Measurements from ENCODE around the gene NFIC. TPM values are rescaled to one million over a fixed set of nuclear protein-coding genes. Genes with fewer than 3 reads are reported as not detected.

Gene NFIC
- total and polyA plus RNA-seq, 4 donors, result 12.8 to 100 (median 75.1) TPM

DNA sequence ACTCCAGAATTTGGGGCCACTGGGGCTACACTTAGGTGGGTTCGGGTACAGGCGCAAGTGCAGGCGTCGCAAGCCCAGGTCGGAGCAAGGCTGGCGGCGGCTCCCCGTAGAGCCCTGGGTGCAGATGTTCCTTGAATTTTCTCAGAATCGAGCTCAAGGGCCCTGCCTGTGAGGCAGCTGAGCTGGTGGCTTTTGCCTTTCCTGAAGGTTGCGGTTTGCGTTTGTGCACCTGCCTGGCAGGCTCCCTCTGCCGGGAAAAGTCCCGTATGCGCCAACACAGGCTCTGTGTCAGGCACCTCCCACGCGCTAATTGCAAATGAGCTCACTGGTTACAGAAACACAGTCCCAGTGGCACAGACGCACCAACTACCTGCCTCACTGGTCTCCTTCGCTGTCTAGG, 128.2 kb downstream of the NFIC start:
- no peaks in the 10 kb centered on the region for H3K27me3 ChIP-seq (ENCODE audit: control insufficient read depth in 4 of 4, insufficient read depth in 4 of 4, low read length in 3 of 4)
- TF ChIP-seq GABPA (IDR thresholded peaks at IDR 0.05 in 1 of 2, conservative IDR thresholded peaks at IDR 0.05 in 1 of 2), result no peak
- no peak for TF ChIP-seq HNF4G (IDR thresholded peaks at IDR 0.05)
- H3K4me1 ChIP-seq (ENCODE audit: control insufficient read depth in 4 of 4, insufficient read depth in 4 of 4, low read length in 3 of 4), result peaks cover 4 to 5% (median 5%) of the 10 kb centered on the region in 4 donors
- no peaks in the 10 kb centered on the region for H3K9me3 ChIP-seq (ENCODE audit: control insufficient read depth in 4 of 4, low read length in 3 of 4)
- DNase-seq (ENCODE audit: low spot score), result no peak
- peaks cover 0 to 32% (median 12%) of the 10 kb centered on the region in 4 donors for H3K36me3 ChIP-seq (ENCODE audit: control insufficient read depth in 4 of 4, insufficient read depth in 3 of 4, low read depth in 1 of 4, low read length in 3 of 4)
- no peak overlapping the region for H3K9ac ChIP-seq (ENCODE audit: low read depth in 1 of 2, low read length in 2 of 2)
- WGBS, result 96% methylated on average over 18 of the region's 18 CpGs
- H3K4me3 ChIP-seq (ENCODE audit: low read depth in 1 of 3, low read length in 3 of 3), result no peak overlapping the region
- no peak overlapping the region for H3K27ac ChIP-seq (ENCODE audit: low read depth in 1 of 2, low read length in 2 of 2)

DNA sequence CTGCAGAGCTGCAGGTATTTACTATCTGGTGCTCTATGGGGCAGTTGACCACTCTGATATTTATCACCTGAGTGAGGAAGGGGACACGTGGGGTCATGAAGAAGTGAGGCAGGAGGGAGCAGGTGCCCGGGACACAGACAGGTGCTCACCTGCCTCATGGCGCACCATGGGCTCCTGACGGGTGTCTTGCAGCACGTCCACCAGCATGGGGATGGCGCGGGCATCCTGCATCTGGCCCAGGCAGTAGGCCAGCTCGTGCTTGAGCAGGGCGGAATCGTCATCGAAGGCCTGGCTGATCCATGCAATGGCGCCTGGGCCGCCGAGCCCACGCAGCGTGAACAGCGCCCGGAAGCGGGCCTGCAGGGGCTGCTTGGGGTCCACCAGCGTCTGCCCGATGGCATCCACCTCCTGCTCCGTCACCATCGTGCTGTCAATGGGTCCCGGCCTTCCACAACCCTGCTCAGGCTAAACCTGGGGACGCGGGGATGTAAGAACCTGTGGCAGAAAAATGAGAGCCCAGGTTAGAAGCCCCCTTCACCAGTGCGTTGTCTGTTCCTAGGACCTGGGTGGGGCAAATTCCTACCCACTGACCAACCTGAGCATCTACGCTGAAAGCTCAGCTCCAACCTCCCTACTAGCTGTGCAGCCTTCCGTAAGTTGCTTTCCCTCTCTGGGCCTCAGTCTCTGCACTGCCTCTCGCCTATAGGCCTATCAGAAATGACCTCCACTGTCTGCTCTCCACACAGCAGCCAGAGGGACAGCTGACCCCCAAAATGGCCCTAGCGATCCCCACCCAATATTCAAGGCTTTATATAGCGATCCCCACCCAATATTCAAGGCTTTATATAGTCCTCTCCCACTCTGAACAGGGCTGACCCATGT, 130.2 kb downstream of the NFIC start:
- Histone ChIP-seq H3K9ac (ENCODE audit: low read depth in 1 of 2, low read length in 2 of 2) (no peak overlapping the region), H3K4me3 (ENCODE audit: low read depth in 1 of 3, low read length in 3 of 3) (no peak overlapping the region), H3K9me3 (ENCODE audit: control insufficient read depth in 4 of 4, low read length in 3 of 4) (no peaks in the 10 kb centered on the region), H3K4me1 (ENCODE audit: control insufficient read depth in 4 of 4, insufficient read depth in 4 of 4, low read length in 3 of 4) (peaks cover 4 to 17% (median 14%) of the 10 kb centered on the region in 4 donors), H3K27ac (ENCODE audit: low read depth in 1 of 2, low read length in 2 of 2) (no peak overlapping the region), H3K36me3 (ENCODE audit: control insufficient read depth in 4 of 4, insufficient read depth in 3 of 4, low read depth in 1 of 4, low read length in 3 of 4) (peaks cover 0 to 28% (median 9%) of the 10 kb centered on the region in 4 donors), H3K27me3 (ENCODE audit: control insufficient read depth in 4 of 4, insufficient read depth in 4 of 4, low read length in 3 of 4) (no peaks in the 10 kb centered on the region)
- no peak for TF ChIP-seq HNF4G (IDR thresholded peaks at IDR 0.05)
- TF ChIP-seq SP1 (IDR thresholded peaks at IDR 0.05), result no peak
- TF ChIP-seq, protein P1, sequence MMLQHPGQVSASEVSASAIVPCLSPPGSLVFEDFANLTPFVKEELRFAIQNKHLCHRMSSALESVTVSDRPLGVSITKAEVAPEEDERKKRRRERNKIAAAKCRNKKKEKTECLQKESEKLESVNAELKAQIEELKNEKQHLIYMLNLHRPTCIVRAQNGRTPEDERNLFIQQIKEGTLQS (IDR thresholded peaks at IDR 0.05), result no peak
- TF ChIP-seq EGR1 (IDR thresholded peaks at IDR 0.05; ENCODE audit: low read depth in 2 of 2), result no peak
- TF ChIP-seq JUND (IDR thresholded peaks at IDR 0.05), result no peak
- TF ChIP-seq, protein P2, sequence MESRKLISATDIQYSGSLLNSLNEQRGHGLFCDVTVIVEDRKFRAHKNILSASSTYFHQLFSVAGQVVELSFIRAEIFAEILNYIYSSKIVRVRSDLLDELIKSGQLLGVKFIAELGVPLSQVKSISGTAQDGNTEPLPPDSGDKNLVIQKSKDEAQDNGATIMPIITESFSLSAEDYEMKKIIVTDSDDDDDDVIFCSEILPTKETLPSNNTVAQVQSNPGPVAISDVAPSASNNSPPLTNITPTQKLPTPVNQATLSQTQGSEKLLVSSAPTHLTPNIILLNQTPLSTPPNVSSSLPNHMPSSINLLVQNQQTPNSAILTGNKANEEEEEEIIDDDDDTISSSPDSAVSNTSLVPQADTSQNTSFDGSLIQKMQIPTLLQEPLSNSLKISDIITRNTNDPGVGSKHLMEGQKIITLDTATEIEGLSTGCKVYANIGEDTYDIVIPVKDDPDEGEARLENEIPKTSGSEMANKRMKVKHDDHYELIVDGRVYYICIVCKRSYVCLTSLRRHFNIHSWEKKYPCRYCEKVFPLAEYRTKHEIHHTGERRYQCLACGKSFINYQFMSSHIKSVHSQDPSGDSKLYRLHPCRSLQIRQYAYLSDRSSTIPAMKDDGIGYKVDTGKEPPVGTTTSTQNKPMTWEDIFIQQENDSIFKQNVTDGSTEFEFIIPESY (IDR thresholded peaks at IDR 0.05), result no peak
- TF ChIP-seq, protein P3, sequence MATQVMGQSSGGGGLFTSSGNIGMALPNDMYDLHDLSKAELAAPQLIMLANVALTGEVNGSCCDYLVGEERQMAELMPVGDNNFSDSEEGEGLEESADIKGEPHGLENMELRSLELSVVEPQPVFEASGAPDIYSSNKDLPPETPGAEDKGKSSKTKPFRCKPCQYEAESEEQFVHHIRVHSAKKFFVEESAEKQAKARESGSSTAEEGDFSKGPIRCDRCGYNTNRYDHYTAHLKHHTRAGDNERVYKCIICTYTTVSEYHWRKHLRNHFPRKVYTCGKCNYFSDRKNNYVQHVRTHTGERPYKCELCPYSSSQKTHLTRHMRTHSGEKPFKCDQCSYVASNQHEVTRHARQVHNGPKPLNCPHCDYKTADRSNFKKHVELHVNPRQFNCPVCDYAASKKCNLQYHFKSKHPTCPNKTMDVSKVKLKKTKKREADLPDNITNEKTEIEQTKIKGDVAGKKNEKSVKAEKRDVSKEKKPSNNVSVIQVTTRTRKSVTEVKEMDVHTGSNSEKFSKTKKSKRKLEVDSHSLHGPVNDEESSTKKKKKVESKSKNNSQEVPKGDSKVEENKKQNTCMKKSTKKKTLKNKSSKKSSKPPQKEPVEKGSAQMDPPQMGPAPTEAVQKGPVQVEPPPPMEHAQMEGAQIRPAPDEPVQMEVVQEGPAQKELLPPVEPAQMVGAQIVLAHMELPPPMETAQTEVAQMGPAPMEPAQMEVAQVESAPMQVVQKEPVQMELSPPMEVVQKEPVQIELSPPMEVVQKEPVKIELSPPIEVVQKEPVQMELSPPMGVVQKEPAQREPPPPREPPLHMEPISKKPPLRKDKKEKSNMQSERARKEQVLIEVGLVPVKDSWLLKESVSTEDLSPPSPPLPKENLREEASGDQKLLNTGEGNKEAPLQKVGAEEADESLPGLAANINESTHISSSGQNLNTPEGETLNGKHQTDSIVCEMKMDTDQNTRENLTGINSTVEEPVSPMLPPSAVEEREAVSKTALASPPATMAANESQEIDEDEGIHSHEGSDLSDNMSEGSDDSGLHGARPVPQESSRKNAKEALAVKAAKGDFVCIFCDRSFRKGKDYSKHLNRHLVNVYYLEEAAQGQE (IDR thresholded peaks at IDR 0.05), result no peak
- TF ChIP-seq TAF1 (conservative IDR thresholded peaks at IDR 0.05), result no peak
- TF ChIP-seq FOXA2 (IDR thresholded peaks at IDR 0.05), result no peak
- no peak for TF ChIP-seq RXRA (IDR thresholded peaks at IDR 0.05)
- no peak for TF ChIP-seq RAD21 (IDR thresholded peaks at IDR 0.05)
- TF ChIP-seq NR2F2 (IDR thresholded peaks at IDR 0.05), result no peak
- 98% methylated on average over 32 of the region's 32 CpGs for WGBS
- DNase-seq (ENCODE audit: low spot score), result no peak
